GM10248 (cell line): Measurements from ENCODE around the gene ZFAND6.
A peak's percentile ranks its signal among the peaks of the same experiment; 100 is the strongest.
"Not testable (repeated sequence)": the region's sequence is repeated elsewhere in the genome, so short reads cannot be mapped to it uniquely, and the experiment has no call there.

Experiments
- CTCF ChIA-PET: fragments of 300-600 bp; sonication (Branson Sonifier 250); formaldehyde crosslinking; extraction: SDS; loops from one replicate; lab custom pipeline; 2021; ENCODE audit warnings: antibody characterized with exemption; lab: Yijun Ruan, JAX
- POLR2A ChIA-PET: fragments of 350-650 bp; sonication (Branson Sonifier 250); formaldehyde crosslinking; extraction: SDS; loops from one replicate; lab custom pipeline; 2020; ENCODE audit warnings: antibody characterized with exemption; lab: Yijun Ruan, JAX
- DNase-seq: peaks from one replicate; pipeline ENCODE4 v3.0.0; 2012; ENCODE audit errors: extremely low spot score
- TF ChIP-seq, protein P1 (sequence below): IDR thresholded peaks from 2 replicates; pipeline ENCODE4 v1.5.1; 2012; ENCODE audit warnings: mild to moderate bottlenecking, low read depth; ENCODE audit errors: extremely low read depth, missing control alignments, control extremely low read depth

The ZFAND6 gene

DNA sequence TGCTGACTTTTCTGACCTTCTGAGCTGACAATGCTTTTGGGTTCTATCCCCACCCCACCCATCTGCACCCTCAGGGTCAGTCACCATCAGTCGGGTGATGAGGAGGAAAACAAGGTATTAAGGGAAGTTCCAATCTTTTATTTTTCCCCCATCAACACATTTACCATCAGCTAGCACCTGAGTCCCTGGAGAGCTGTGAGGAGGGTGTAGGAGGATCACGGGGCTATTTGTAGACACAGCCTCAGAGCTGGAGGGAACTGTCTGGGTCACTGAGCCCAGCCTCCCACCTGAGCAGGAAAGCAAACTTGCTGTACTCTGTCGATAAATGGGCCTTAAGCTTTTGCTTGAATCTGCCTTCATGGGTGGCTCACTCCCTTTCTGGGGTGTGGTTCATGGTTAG, 24.8 kb upstream of the ZFAND6 start:
- peak; percentile 51 for DNase-seq
- POLR2A ChIA-PET, result interaction anchor here (1.1 kb wide), 1 partner anchor 24 kb away, joined by 3 read pairs; the partner anchor contains the start of gene ZFAND6
- TF ChIP-seq, protein P1, sequence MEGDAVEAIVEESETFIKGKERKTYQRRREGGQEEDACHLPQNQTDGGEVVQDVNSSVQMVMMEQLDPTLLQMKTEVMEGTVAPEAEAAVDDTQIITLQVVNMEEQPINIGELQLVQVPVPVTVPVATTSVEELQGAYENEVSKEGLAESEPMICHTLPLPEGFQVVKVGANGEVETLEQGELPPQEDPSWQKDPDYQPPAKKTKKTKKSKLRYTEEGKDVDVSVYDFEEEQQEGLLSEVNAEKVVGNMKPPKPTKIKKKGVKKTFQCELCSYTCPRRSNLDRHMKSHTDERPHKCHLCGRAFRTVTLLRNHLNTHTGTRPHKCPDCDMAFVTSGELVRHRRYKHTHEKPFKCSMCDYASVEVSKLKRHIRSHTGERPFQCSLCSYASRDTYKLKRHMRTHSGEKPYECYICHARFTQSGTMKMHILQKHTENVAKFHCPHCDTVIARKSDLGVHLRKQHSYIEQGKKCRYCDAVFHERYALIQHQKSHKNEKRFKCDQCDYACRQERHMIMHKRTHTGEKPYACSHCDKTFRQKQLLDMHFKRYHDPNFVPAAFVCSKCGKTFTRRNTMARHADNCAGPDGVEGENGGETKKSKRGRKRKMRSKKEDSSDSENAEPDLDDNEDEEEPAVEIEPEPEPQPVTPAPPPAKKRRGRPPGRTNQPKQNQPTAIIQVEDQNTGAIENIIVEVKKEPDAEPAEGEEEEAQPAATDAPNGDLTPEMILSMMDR, result no peak
- CTCF ChIA-PET, result interaction anchor here (1.0 to 1.3 kb wide), 3 partner anchors 10 to 176 kb away, joined by 3 read pairs; no protein-coding TSS in a partner anchor

DNA sequence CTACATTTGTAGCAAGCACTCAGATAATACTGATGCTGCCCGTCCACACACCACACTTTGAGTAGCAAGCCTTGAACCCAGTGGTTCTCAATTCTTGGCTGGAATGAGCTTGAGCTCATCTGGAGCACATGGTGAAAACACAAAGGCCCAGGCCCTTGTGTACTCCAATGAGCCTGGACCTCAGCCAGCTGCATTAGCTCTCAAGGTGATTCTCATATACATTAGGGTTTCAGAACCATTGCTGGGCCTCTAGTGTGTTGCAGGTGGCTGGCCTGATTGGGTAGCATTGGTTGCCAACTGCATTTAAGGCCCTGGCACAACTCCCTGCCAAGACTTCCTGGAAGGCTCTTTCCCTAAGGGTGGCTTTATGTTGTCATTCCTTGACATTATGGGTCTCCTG, 23.4 kb upstream of the ZFAND6 start:
- ChIA-PET POLR2A (no interaction called here), CTCF (interaction anchor here (0.7 to 1.1 kb wide), 4 partner anchors 18 to 182 kb away, joined by 3 read pairs; no protein-coding TSS in a partner anchor)
- TF ChIP-seq, protein P1, result no peak
- DNase-seq, result no peak

DNA sequence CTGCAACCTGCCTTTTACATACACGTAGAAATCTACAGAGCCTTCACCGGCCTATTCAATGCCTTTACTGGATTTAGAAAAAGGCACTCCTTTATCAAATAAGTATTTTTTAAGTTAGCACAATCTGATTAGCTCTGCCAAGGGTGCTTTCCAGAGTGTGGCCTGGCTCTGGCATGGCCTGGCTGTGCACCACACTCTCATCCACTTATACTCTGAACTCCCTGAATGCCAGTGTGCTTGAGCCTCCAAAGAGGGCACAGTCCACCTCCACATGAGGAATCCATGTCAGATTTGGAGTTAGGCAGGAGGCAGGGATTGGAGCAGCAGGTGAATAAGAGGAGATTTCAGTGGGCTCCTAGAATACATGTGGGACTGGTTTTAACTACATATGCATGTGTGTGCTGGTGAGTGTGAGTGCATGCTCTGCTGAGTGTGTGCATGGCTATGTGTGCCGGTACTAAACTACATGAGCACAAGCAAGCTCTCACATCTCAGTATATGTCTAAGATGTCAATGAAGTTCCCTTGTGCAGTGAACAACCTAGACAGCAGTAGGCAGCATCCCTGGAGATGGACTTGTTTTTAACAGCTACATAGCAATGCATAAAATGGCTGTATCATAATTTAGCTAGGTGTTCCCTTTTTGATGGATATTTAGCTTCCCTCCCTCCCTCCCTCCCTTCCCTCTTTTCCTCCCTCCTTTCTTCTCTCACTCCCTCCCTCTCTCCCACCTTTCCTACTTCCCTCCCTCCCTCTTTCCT, 17.8 kb upstream of the ZFAND6 start:
- CTCF ChIA-PET, result interaction anchor here (0.6 to 3.8 kb wide), 3 partner anchors 9 to 33 kb away, joined by 3 to 11 read pairs (median 3); partner anchors contain the start of gene ZFAND6
- TF ChIP-seq, protein P1, result no peak
- POLR2A ChIA-PET, result no interaction called here
- DNase-seq, result no peak

DNA sequence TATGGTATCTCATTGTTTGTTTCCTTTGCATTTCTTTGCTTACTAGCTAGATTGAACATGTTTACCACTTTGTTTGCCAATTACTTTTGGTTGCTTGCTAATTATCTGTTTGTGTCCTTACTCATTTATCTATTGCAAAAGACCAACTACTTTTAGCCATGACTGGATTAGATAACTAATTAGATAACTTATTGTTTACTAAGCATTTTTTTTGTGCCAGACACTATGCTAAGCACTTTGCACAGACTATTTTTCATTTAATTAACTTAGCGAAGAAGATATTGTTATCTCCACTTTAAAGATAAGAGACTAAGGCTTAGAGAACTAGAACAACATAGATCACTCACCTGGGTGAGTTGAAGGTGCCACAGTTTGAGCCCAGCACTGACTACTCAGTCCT, 16.9 kb upstream of the ZFAND6 start:
- POLR2A ChIA-PET, result no interaction called here
- TF ChIP-seq, protein P1, result no peak
- CTCF ChIA-PET, result interaction anchor here (0.6 to 3.8 kb wide), 3 partner anchors 10 to 34 kb away, joined by 3 to 11 read pairs (median 3); partner anchors contain the start of gene ZFAND6
- DNase-seq, result no peak

DNA sequence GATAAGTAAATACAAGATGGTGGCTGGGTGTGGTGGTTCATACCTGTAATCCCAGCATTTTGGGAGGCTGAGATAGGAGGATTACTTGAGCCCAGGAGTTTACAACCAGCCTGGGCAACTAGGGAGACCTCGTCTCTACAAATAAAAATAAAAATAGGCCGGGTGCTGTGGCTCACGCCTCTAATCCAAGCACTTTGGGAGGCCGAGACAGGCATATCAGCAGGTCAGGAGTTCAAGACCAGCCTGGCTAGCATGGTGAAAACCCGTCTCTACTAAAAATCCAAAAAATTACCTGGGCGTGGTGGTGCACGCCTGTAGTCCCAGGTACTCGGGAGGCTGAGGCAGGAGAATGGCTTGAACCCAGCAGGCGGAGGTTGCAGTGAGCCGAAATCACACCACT, 14.3 kb upstream of the ZFAND6 start:
- DNase-seq, POLR2A ChIA-PET: not testable (repeated sequence)
- CTCF ChIA-PET, result interaction anchor here (1.1 to 3.8 kb wide), 2 partner anchors 13 to 31 kb away, joined by 3 to 11 read pairs; no protein-coding TSS in a partner anchor

DNA sequence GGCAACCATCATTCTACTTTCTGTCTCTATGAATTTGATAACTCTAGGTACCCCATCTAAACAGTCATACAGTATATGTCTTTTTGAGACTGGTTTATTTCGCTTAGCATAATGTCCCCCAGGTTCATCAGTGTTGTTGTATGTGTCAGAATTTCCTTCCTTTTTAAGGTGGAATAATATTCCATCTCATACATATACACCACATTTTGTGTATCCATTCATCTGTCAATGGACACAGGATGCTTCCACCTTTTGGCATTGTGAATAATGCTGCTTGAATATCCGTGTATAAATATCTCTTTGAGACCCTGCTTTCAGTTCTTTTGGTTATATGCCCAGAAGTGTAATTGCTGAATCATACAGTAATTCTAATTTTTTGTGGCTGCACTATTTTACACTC, 10.4 kb upstream of the ZFAND6 start:
- ChIA-PET POLR2A (no interaction called here), CTCF (no interaction called here)
- no peak for DNase-seq
- TF ChIP-seq, protein P1, result no peak
